Stimulated activated CD4-positive, alpha-beta T cell treated with anti-CD3 and anti-CD28 coated beads, TNF-alpha, amount 100 ng/mL, for 48 hours (primary cell): ENCODE measurements around the gene GRID2IP.
A peak's percentile ranks its signal among the peaks of the same experiment; 100 is the strongest.
"Not testable (repeated sequence)": the region's sequence is repeated elsewhere in the genome, so short reads cannot be mapped to it uniquely, and the experiment has no call there.

Experiments used
- DNase-seq, 3 donors: peaks; one replicate each; pipeline ENCODE4 v3.0.0-alpha.2; 2020; ENCODE audit warnings: low read depth in 3 of 3

The GRID2IP gene

GRCh38 chr7:6551016-6551511, at the start of gene GRID2IP:
TSS of gene GRID2IP (minus strand) at chr7:6551461. CDS start at chr7:6551436, 25 bp downstream.
- DNase-seq = no peak

DNA sequence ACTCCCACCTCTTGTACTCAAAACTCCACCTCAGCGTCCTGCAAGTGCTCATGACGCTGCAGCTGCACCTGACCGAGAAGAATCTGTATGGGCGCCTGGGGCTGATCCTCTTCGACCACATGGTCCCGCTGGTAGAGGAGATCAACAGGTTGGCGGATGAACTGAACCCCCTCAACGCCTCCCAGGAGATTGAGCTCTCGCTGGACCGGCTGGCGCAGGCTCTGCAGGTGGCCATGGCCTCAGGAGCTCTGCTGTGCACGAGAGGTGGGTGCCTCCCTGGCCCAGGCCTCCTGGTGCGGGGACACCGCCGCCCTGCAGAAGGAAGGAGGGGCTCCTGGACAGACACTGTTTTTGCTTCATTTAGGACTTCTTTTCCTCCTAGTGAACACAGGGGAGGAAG, 48.8 kb upstream of the GRID2IP start:
- DNase-seq = no peak

GRCh38 chr7:6590645-6591110, 39.4 kb upstream of the GRID2IP start:
- no peak for DNase-seq

DNA sequence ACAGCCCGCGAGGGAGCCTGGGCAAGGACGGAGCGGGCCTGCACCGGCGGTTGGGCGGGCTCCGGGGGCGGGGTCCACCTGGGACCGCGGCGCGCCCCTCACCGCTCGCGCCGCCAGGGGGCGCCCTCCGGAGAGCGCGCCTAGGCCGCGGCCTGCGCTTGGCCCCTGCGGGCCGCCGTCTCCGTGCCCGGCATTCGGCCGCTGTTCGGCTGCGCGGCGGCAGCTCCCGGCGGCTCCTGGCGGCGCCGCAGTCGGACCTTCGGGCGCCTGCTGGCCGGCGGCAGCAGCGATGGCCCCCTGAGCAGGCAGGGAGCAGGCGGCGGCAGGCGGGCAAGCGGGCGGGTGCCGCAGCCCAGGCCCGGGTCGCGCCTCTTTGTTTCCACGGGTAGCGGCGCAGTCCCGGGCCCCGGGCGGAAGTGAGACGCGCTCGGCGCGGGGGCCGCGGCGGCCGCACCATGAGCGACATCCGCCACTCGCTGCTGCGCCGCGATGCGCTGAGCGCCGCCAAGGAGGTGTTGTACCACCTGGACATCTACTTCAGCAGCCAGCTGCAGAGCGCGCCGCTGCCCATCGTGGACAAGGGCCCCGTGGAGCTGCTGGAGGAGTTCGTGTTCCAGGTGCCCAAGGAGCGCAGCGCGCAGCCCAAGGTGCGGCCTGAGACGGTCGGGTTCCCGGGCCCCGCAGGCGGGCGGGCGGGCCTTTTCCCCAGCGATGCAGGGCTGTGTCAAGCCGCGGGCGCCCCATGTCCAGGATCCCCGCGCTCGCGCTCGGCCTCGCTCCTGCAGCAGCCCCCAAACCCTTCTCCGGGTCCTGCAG, 38.8 kb upstream of the GRID2IP start, which contains the start of gene INTS15:
Gene INTS15 (plus strand): TSS at position 193 of the 816 bp plus-strand sequence. CDS start 263 bp downstream, at position 456.
- peak; percentile 56 to 77 (median 60) for DNase-seq

DNA sequence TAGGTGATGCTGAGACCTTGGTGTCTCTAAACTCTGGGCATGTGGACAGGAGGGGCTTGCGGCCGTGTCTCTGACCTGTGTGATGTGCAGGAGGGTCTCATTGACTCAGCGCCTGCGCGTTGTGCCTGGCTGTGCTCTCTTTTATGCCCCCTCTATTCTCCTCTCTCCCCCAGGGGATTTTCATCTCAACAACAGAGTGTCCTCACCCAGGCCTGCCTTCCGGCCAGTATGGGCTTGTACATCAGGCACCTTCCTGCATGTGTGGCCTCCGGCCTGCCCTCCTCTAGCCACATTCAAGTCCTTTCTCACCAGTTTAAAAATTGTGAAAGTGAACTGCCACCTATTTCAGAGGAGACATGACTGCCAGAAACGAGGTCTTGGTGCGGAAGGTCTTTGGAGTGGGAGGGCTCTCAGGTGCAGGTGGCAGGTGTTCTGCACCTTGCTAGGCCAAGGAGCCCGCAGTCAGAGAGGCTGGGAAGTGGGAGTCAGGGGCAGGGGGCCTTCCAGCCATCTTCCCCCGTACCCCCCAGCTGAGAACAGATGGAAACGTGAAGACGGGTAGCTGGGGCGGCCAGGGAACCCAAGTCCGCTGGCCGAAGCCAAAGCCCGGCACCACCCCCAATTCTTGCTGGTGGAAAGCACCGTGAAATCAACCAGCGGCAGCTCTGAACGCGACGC, 38.0 kb upstream of the GRID2IP start:
- DNase-seq = no peak

DNA sequence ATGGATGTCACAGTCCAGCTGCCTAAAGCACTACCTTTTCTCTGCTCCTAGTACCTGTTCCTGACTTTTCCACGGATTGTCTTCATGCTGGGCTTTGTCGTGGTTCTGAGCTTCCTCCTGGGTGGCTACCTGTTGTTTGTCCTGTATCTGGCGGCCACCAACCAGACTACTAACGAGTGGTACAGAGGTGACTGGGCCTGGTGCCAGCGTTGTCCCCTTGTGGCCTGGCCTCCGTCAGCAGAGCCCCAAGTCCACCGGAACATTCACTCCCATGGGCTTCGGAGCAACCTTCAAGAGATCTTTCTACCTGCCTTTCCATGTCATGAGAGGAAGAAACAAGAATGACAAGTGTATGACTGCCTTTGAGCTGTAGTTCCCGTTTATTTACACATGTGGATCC, 37.3 kb upstream of the GRID2IP start:
- DNase-seq = no peak

- not testable (repeated sequence) for DNase-seq
Measured at GRCh38 chr7:6585746-6586432, 34.6 kb upstream of the GRID2IP start.

DNA sequence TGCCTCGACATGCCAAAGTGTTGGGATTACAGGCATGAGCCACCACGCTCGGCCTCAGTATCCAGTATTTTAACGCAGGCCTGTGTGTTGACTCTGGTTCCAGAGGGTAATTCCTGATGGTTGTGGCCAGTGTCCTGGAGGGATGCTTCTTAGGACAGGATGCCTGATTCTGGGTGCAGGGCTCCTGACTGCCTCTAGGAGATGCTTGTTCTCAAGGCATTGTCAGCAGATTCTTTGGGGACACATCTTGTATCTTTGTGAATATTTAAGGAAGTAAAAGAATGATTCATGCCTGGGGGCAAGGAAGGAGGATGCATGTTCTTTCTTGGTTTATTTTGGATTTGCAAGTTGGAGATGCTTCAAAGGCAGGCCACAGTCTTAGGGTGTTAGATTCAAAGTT, 28.2 kb upstream of the GRID2IP start:
- no peak for DNase-seq

DNA sequence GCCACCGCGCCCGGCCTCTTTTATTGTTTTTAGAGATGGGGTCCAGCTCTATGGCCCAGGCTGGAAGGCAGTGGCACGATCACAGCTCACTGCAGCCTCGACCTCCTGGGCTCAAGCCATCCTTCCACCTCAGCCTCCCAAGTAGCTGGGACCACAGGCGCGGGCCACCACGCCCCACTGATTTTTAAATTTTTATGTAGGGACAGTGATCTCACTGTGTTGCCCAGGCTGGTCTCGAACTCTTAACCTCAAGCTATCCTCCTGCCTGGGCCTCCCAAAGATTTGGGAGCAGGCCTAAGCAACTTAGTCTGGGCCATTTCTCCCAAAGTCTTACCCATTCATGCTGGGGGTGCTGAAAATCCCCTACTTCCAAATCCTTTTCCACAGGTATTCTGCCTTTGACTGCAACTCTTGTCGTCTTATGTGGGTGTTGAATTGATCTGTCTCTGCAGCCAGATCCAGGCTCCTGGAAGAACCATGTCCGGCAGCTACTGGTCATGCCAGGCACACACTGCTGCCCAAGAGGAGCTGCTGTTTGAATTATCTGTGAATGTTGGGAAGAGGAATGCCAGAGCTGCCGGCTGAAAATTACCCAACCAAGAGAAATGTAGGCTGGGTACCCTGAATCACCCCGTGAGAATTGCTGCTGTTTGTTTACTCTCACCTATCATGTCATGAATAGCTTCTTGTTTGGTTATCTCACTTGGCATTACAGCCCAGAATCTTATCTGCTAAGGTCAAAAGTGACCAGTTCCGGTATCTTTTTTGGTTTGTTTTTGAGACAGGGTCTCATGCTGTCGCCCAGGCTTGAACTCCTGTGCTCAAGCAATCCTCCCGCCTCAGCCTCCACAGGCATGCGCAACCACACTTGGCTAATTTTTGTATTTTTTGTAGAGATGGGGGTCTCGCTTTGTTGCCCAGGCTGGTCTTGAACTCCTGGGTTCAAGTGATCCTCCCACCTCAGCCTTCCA, 27.1 kb upstream of the GRID2IP start:
- DNase-seq = no peak

DNA sequence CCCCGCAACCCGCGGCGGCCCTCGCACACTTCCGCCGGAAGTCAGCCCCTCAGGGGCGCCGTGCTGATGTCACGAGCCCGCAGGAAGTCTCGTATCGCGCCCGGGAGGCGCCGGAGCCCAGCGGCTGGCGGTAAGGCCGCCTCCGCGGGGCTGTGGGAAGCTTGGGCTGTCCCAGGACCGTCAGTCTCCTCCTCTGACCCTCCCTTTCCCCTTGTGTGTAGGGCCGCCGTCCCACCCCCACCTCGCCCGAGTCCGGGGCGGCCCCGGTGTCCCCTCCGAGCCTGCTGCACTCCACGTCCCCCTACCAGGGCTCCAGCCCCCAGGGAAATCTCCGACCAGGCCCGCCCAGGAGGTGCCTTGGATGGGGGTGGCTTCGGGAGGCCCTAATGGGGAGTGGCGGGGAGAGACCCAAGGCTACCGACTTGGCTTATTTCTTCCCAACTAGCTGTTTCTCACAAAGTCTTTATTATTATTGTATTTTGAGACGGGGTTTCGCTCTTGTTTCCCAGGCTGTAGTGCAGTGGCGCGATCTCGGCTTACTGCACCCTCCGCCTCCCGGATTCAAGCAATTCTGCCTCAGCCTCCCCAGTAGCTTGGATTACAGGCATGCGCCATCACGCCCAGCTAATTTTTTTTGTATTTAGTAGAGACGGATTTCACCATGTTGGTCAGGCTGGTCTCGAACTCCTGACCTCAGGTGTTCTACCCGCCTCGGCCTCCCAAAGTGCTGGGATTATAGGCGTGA, 26.3 kb upstream of the GRID2IP start, which contains the start of gene ZDHHC4:
Gene ZDHHC4 (plus strand): TSS at position 86 of the 745 bp plus-strand sequence. CDS start 3,108 bp downstream, outside the sequence.
- DNase-seq = peak; percentile 83 to 85 (median 83)

DNA sequence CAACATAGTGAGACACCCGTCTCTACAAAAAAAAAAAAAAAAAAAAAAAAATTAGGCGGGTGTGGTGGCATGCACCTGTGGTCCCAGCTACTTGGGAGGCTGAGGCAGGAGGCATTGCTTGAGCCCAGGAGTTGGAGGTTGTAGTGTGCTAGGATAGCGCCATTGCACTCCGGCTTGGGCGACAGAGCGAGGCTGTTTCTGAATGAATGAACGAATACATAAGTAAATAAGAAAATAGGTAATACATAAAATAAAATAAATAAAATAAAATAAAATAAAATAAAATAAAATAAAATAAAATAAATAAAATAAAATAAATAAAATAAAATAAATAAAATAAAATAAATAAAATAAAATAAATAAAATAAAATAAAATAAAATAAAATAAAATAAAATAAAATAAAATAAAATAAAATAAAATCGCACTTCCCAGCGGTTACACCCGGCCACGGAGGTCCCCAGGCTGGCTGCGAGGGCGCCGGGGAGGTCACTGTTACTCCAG, 25.7 kb upstream of the GRID2IP start:
- DNase-seq = not testable (repeated sequence)

DNA sequence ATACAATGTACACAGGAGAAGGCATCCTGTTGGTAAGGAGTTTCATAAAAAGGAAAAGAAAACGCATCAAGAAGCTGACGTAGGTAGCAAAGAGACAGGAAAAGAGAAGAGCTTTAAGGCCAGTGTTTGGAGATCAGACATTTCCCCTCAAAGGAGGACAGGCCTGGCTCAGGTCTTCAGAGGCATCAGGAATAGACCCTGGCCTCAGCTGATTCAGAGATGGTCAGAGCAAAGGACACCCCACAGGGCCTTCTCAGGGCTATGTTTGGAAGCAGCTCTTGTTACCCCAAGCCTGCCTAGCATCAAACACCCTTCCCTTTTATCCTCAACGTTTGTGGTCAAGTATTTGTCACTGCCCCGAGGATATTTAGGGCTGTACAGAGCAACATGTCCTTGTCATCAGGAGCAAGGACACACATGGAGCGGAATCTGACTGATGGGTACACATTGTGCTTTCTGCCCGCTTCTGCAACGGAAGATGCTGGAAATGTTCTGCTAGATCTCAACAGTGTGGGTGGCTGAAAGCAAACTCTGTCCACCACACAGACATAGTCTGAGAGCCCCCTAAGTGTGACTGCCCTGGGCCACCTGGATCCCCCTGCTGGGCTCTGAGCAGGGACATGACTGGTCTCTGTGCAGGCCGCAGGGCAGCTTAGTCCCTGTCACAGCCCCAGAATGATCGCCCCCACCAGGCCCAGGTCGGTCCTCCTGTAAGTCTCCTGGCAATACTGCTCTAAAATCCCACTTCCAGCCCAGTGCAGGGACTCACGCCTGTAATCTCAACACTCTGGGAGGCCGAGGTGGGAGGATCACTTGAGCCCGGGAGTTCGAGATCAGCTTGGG, 25.0 kb upstream of the GRID2IP start:
- no peak for DNase-seq

DNA sequence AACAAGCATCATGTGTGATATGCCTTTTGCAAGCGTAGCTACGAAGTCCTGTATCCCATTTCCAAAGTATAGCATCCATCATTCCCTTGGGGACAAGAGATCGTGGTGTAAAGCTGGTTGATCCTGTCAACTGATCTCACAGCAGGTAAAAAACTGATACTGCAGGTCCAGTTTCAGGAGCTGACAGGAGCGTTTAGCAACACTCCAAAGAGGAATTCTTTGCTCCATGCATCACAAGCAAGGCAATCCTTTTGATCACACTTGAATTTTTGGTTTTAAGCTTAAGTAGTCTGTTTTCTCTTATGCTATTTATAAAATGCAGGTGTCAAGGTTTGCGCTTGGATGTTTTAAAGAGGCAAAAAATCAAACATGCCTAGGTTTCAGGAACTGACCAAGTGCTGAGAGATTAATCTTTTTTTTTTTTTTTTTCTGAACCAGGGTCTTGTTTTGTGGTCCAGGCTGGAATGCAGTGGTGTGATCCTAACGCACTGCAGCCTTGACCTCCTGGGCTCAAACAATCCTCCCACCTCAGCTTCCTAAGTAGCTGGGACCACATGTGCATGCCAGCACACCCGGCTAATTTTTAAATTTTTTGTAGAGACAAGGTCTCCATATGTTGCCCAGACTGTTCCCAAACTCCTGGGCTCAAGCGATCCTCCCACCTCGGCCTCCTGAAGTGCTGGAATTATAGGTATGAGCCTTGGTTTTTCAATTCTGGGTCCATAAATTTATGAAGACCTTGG, 24.2 kb upstream of the GRID2IP start:
- no peak for DNase-seq

DNA sequence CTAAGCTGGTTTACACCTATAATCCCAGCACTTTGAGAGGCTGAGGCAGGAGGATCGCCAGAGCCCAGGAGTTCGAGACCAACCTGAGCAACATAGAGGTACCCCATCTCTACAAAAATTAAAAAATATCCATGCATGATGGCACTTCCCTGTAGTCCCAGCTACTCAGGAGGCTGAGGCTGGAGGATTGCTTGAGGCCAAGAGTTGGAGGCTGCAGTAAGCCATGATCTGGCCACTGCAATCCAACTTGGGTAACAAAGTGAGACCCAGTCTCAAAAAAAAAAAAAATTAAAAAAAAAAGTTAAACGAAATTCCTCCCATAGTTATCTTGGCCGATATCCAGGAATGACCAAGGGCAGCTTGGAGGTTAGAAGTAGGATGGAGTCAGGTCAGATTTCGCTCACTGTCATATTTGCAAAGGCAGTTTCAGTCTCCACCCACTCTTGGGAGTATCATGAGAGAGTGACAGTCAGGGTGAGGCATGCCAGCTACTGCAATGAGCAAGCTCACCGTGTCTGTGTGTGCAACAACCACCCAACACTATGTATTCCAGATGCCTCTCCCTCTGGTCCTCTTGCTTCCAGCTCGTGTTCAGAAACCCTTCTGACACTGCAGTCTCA, 20.0 kb upstream of the GRID2IP start:
- no peak for DNase-seq

DNA sequence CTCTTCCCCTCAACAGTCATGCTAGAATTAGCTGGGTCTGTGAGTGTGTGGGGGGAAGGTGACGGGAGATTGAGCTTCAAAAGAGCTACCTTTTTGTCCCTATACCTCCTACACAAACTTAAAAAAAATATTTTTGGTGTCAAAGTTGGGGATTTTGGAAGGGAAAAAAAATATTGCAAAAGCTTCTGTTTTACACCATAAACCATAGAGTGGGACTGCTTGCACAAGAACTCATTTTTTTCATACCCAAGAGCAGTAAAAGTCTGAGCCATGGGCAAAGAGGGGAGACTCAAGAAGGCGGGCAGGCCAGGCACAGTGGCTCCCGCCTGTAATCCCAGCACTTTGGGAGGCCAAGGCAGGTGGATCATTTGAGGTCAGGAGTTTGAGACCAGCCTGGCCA, 16.6 kb upstream of the GRID2IP start:
- no peak for DNase-seq

DNA sequence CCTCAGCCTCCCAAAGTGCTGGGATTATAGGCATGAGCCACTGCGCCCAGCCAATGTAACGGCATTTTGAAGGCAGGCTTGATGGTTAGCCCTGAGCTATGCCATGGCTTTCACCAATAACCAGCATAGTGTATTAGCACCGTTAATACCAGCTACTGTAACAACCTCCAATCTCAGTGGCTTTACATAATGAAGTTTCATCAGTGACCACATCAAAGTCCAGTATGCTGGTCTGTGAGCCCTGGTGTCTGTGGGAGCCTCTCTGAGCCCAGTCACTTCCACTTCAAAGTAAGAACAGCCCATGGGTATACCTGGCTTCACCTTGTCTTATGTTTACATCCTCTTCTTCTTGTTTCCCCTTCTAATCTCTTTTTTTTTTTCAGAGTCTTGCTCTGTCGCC, 14.4 kb upstream of the GRID2IP start:
- no peak for DNase-seq

GRCh38 chr7:6563936-6564770, 12.9 kb upstream of the GRID2IP start:
- DNase-seq = no peak
